CD14-positive monocyte (primary cell): ENCODE measurements around the gene GPBP1L1. TPM values are rescaled to one million over a fixed set of nuclear protein-coding genes. Genes with fewer than 3 reads are reported as not detected.
A peak's percentile ranks its signal among the peaks of the same experiment; 100 is the strongest.

ENCODE experiments used
- DNase-seq, 3 donors: peaks; one replicate each; pipeline ENCODE4 v3.0.0-alpha.2; 2011 to 2022
- H2AFZ ChIP-seq: 2 replicates; pipeline ENCODE4 v1.6.0; 2012; ENCODE audit warnings: mild to moderate bottlenecking, low read depth, low read length, inconsistent platforms; ENCODE audit not compliant: insufficient read depth, poor library complexity, severe bottlenecking
- H3K27ac ChIP-seq, 2 donors: 1 replicate in 1 of 2; 2 replicates in 1 of 2; pipeline ENCODE4 v1.5.1; 2012 to 2013; ENCODE audit warnings: low read length in 2 of 2, control low read depth in 1 of 2, inconsistent platforms in 1 of 2, low read depth in 1 of 2, mild to moderate bottlenecking in 1 of 2
- H3K27me3 ChIP-seq, 2 donors: one replicate each; pipeline versions ENCODE4 v1.6.0 to v1.6.1; 2011 to 2013; ENCODE audit warnings: low read length in 2 of 2; ENCODE audit not compliant: control insufficient read depth in 2 of 2, insufficient read depth in 2 of 2
- H3K36me3 ChIP-seq, 2 donors: replicated peaks in 1 of 2; 1 replicate in 1 of 2; 2 replicates in 1 of 2; pipeline versions ENCODE4 v1.5.1 to v1.6.1; 2012 to 2013; ENCODE audit warnings: low read length in 2 of 2, control low read depth in 1 of 2, inconsistent platforms in 1 of 2, mild to moderate bottlenecking in 1 of 2; ENCODE audit not compliant: insufficient read depth in 2 of 2, control insufficient read depth in 1 of 2
- H3K4me1 ChIP-seq, 2 donors: 1 replicate in 1 of 2; 2 replicates in 1 of 2; pipeline versions ENCODE4 v1.5.1 to v1.6.1; 2012 to 2013; ENCODE audit warnings: low read length in 2 of 2, control low read depth in 1 of 2, inconsistent platforms in 1 of 2, mild to moderate bottlenecking in 1 of 2, moderate library complexity in 1 of 2; ENCODE audit not compliant: insufficient read depth in 2 of 2, control insufficient read depth in 1 of 2
- H3K4me2 ChIP-seq: replicated peaks from 2 replicates; pipeline ENCODE3; 2012; ENCODE audit warnings: low read length, moderate library complexity, mild to moderate bottlenecking; ENCODE audit not compliant: poor library complexity, severe bottlenecking; ENCODE audit errors: extremely low read depth
- H3K4me3 ChIP-seq, 3 experiments: fragments of 200-600 bp in 1 of 3; sonication (generic) in 1 of 3; replicated peaks in 1 of 3; 1 replicate in 2 of 3; 2 replicates in 1 of 3; pipeline ENCODE4 v1.5.1; 2011 to 2013; ENCODE audit warnings: low read length in 3 of 3, mild to moderate bottlenecking in 3 of 3, control low read depth in 2 of 3, low read depth in 2 of 3, inconsistent platforms in 1 of 3, moderate library complexity in 1 of 3
- H3K79me2 ChIP-seq: 2 replicates; pipeline ENCODE4 v1.6.0; 2012; ENCODE audit warnings: mild to moderate bottlenecking, control low read depth, inconsistent platforms, low read length, moderate library complexity; ENCODE audit not compliant: insufficient read depth
- H3K9ac ChIP-seq: 2 replicates; pipeline ENCODE4 v1.6.0; 2017; ENCODE audit warnings: low read length, mild to moderate bottlenecking; ENCODE audit not compliant: insufficient read depth, poor library complexity, severe bottlenecking
- H3K9me3 ChIP-seq, 2 donors: replicated peaks in 1 of 2; 1 replicate in 1 of 2; 2 replicates in 1 of 2; pipeline versions ENCODE4 v1.5.1 to v1.6.1; 2012 to 2013; ENCODE audit warnings: low read length in 2 of 2, control low read depth in 1 of 2; ENCODE audit not compliant: control insufficient read depth in 1 of 2, insufficient read depth in 1 of 2
- H4K20me1 ChIP-seq: 2 replicates; pipeline ENCODE4 v1.6.0; 2012; ENCODE audit warnings: mild to moderate bottlenecking, low read length, control low read depth, moderate library complexity; ENCODE audit not compliant: insufficient read depth
- H3K27ac Mint-ChIP-seq, 7 donors: one replicate each; pipeline ENCODE4 v1.8.0; 2020; ENCODE audit warnings: mild to moderate bottlenecking in 7 of 7, mixed read lengths in 7 of 7, moderate library complexity in 6 of 7, inconsistent platforms in 2 of 7
- H3K27me3 Mint-ChIP-seq, 3 donors: one replicate each; pipeline ENCODE4 v1.8.0; 2021 to 2022; ENCODE audit warnings: low read depth in 3 of 3, mild to moderate bottlenecking in 3 of 3, mixed read lengths in 3 of 3, moderate library complexity in 3 of 3, inconsistent platforms in 1 of 3
- H3K36me3 Mint-ChIP-seq, 2 donors: one replicate each; pipeline ENCODE4 v1.8.0; 2020; ENCODE audit warnings: mixed read lengths in 2 of 2, inconsistent platforms in 1 of 2, mild to moderate bottlenecking in 1 of 2
- H3K4me1 Mint-ChIP-seq: one replicate; pipeline ENCODE4 v1.8.0; 2020; ENCODE audit warnings: mild to moderate bottlenecking, mixed read lengths
- H3K4me3 Mint-ChIP-seq, 2 donors: one replicate each; pipeline ENCODE4 v1.8.0; 2020; ENCODE audit warnings: mild to moderate bottlenecking in 2 of 2, mixed read lengths in 2 of 2, moderate library complexity in 1 of 2
- H3K9me3 Mint-ChIP-seq, 7 donors: one replicate each; pipeline ENCODE4 v1.8.0; 2020 to 2022; ENCODE audit warnings: mixed read lengths in 7 of 7, mild to moderate bottlenecking in 6 of 7, moderate library complexity in 6 of 7, inconsistent platforms in 2 of 7
- WGBS: methylation state at CpG from one replicate; pipeline ENCODE4 v1.1.5; 2013; ENCODE audit warnings: missing lambda C conversion rate; ENCODE audit not compliant: insufficient coverage; 5-methylcytosine and 5-hydroxymethylcytosine counted together
- intact Hi-C, 2 donors: fragments of 100-400 bp; cut with micrococcal nuclease; formaldehyde crosslinking; loops; one replicate each; pipeline versions ENCODE4 v1.15.0 to v1.15.1; 2023
- polyA plus RNA-seq, 3 donors: library from polyadenylated mRNA; depleted of rRNA in 1 of 3; unstranded in 2 of 3; stranded (reverse) in 1 of 3; fragments of 300-500 nt in 2 of 3; fragments of >200 nt in 1 of 3; fragmentation: Illumina TruSeq in 2 of 3; gene quantifications; 1 replicate in 2 of 3; 2 replicates in 1 of 3; pipeline ENCODE4 v1.2.3, GENCODE V29; 2012 to 2021
- TF ChIP-seq, protein P1 (sequence below): fragments of 200-600 bp; IDR thresholded peaks from one replicate; pipeline ENCODE4 v1.8.0; 2022; ENCODE audit warnings: antibody characterized with exemption, mild to moderate bottlenecking

GPBP1L1 gene
- polyA plus RNA-seq, 3 donors, result 71.6 to 93.3 (median 79.5) TPM

DNA sequence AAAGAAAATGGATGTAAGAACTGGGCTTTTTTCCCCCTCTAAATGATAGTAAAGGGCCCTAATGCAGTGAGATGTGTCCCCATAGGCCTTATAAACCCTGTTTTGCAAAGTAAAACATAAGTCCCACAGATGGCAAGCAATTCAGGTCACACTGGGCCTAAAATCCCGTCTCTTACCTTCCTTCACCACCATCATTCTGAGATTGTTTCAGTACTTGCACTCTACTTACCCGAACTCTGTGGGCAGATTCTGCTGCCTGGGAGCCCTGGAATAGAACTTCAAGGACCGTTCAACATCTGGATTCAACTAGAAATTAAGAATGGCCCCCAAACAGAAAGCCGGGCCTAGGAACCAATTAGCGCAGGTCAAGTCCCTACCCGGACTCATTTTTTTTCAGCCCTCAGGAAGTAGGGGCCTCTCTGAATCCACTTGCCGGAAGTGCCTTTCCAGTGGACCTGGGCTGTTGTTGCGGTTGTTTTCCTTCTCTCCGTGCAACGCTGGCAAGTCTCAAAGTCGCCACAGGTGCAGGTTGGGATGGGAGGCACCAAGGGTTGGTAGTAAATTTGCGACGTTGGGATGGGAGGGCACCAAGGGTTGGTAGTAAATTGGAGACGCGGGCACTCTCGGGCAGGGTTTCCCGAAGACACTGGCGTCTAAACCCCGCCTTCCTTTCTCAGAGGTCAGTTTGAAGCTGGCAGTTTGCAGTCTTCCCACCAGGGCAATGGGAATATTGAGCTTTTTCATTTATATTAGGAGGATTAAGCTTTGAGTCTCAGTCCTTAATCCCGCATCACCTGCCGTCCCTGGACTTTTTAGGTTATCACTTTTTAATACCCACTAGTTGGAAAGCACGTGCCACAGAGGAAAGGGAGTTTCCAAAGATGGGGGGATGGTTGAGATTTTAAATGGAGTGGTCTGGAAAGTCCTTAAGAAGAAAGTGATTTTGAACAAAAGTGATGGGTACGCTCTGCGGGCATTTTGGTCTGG lies 1.7 kb upstream of the GPBP1L1 start, which contains the start of gene TMEM69:
TMEM69 (plus strand) TSS at position 428 of the 987 bp plus-strand sequence. CDS start 2,888 bp downstream, outside the sequence.
- no peaks in the 10 kb centered on the region for H3K9me3 ChIP-seq
- H4K20me1 ChIP-seq, result peaks cover 10% of the 10 kb centered on the region
- no peaks in the 10 kb centered on the region for H3K27me3 ChIP-seq
- peak; percentile 81 to 86 (median 85) for DNase-seq
- Mint-ChIP-seq H3K36me3 (peaks cover 17 to 30% of the 10 kb centered on the region in 2 donors), H3K4me1 (peaks cover 26% of the 10 kb centered on the region), H3K27me3 (no peaks in the 10 kb centered on the region), H3K27ac (peak within 1 kb of the TSS; percentile 97 to 100 (median 99)), H3K4me3 (peak within 1 kb of the TSS; percentile 90 to 100), H3K9me3 (no peaks in the 10 kb centered on the region)
- TF ChIP-seq, protein P1, sequence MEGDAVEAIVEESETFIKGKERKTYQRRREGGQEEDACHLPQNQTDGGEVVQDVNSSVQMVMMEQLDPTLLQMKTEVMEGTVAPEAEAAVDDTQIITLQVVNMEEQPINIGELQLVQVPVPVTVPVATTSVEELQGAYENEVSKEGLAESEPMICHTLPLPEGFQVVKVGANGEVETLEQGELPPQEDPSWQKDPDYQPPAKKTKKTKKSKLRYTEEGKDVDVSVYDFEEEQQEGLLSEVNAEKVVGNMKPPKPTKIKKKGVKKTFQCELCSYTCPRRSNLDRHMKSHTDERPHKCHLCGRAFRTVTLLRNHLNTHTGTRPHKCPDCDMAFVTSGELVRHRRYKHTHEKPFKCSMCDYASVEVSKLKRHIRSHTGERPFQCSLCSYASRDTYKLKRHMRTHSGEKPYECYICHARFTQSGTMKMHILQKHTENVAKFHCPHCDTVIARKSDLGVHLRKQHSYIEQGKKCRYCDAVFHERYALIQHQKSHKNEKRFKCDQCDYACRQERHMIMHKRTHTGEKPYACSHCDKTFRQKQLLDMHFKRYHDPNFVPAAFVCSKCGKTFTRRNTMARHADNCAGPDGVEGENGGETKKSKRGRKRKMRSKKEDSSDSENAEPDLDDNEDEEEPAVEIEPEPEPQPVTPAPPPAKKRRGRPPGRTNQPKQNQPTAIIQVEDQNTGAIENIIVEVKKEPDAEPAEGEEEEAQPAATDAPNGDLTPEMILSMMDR, result peak; percentile 9
- peak within 1 kb of the TSS; percentile 79 for H3K9ac ChIP-seq
- peaks cover 16 to 21% of the 10 kb centered on the region in 2 donors for H3K36me3 ChIP-seq
- H3K4me2 ChIP-seq, result peak within 1 kb of the TSS; percentile 95
- peak within 1 kb of the TSS; percentile 96 to 100 (median 99) for H3K4me3 ChIP-seq
- H2AFZ ChIP-seq, result peak within 1 kb of the TSS; percentile 95
- WGBS, result 2% methylated on average over 14 of the region's 24 CpGs
- H3K4me1 ChIP-seq, result peaks cover 32 to 41% of the 10 kb centered on the region in 2 donors
- H3K27ac ChIP-seq, result peak within 1 kb of the TSS; percentile 89 to 94
- peaks cover 75% of the 10 kb centered on the region for H3K79me2 ChIP-seq
- intact Hi-C loops, result loop anchor here (2.0 to 10.0 kb wide), 3 partner anchors 63 to 114 kb away; partner anchors contain the start of genes IPP (in 2 of the 2), NASP (in 2 of the 2) and MAST2 (in 1 of the 2)

DNA sequence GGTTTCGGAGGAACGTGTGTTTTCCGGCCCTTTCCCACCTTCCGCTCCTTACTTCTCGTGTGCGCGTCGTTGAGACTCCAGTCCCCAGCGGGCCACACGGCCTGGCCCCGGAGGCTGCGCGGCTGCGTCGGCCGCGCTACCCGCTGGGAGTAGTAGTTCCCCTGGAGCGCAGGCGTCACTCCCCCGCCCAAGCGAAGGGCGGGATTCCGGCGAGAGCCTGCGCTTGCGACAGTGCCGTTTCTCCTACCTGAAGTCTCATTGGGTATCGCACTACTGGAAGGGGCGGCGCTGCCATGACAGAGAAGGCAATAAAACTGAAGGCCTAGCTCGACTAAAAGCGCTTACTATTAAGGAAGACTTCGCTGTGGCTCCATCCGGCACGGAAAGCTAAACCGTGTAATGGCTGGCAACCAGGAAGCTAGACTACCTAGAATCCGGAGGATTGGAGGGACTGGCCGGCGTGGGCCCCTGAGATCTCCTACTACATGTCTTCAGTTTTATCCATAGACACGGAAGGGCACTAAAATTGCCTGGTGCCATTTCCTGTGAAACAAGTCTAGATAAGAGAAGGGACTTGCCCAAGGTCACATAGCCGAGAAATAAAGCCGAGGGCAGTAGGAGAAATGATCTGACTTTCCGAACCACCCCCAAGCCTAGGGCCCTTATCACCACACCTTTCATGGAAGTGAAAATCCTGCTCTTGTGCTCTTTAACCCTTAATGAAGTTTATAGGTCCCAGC lies 851 bp upstream of the GPBP1L1 start:
- H3K4me1 Mint-ChIP-seq, result peaks cover 34% of the 10 kb centered on the region
- H3K36me3 Mint-ChIP-seq, result peaks cover 10 to 22% of the 10 kb centered on the region in 2 donors
- peak overlapping the region; percentile 97 to 100 (median 99) for H3K27ac Mint-ChIP-seq
- Histone ChIP-seq H2AFZ (peak overlapping the region; percentile 95), H3K9ac (peak overlapping the region; percentile 95), H3K9me3 (no peaks in the 10 kb centered on the region), H3K4me3 (peak overlapping the region; percentile 96 to 100 (median 99)), H4K20me1 (peaks cover 19% of the 10 kb centered on the region), H3K4me2 (peak overlapping the region; percentile 95), H3K4me1 (peaks cover 32 to 49% of the 10 kb centered on the region in 2 donors), H3K36me3 (peaks cover 8 to 12% of the 10 kb centered on the region in 2 donors), H3K27ac (peak overlapping the region; percentile 89 to 94), H3K27me3 (no peaks in the 10 kb centered on the region), H3K79me2 (peaks cover 81% of the 10 kb centered on the region)
- whole genome bisulfite sequencing, result under 1% methylated on average over 37 of the region's 44 CpGs
- no peaks in the 10 kb centered on the region for H3K9me3 Mint-ChIP-seq
- TF ChIP-seq, protein P1, result no peak
- no peaks in the 10 kb centered on the region for H3K27me3 Mint-ChIP-seq
- intact Hi-C loops, result loop anchor here (2.0 to 10.0 kb wide), 3 partner anchors 64 to 115 kb away; partner anchors contain the start of genes NASP (in 2 of the 2), IPP (in 1 of the 2) and MAST2 (in 1 of the 2)
- peak overlapping the region; percentile 90 to 100 for H3K4me3 Mint-ChIP-seq
- DNase-seq, result peak; percentile 98 to 99 (median 99)
